Uterus (tissue), 4 donors: ENCODE data around the gene LPP. TPM values are rescaled to one million over a fixed set of nuclear protein-coding genes. Genes with fewer than 3 reads are reported as not detected.
A peak's percentile ranks its signal among the peaks of the same experiment; 100 is the strongest.

Experiments
- DNase-seq, 2 donors: peaks; one replicate each; pipeline ENCODE4 v3.0.0-alpha.2; 2019 to 2020
- H3K27ac ChIP-seq, 2 donors: fragments of 200-600 bp; sonication (generic); 1 replicate in 1 of 2; 2 replicates in 1 of 2; pipeline ENCODE4 v1.5.1; 2016 to 2018
- H3K27me3 ChIP-seq, 2 donors: fragments of 200-600 bp; sonication (generic); one replicate each; pipeline ENCODE4 v1.5.1; 2018 to 2019; ENCODE audit warnings: control low read depth in 1 of 2
- H3K36me3 ChIP-seq, 2 donors: fragments of 200-600 bp; sonication (generic); one replicate each; pipeline ENCODE4 v1.5.1; 2019; ENCODE audit warnings: control low read depth in 1 of 2
- H3K4me1 ChIP-seq, 2 donors: fragments of 200-600 bp; sonication (generic); one replicate each; pipeline ENCODE4 v1.5.1; 2018 to 2019; ENCODE audit warnings: control low read depth in 1 of 2
- H3K4me3 ChIP-seq, 2 donors: fragments of 200-600 bp; sonication (generic); 1 replicate in 1 of 2; 2 replicates in 1 of 2; pipeline ENCODE4 v1.5.1; 2018 to 2019; ENCODE audit warnings: mild to moderate bottlenecking in 1 of 2
- H3K9me3 ChIP-seq, 2 donors: fragments of 200-600 bp; sonication (generic); one replicate each; pipeline ENCODE4 v1.5.1; 2019; ENCODE audit warnings: control low read depth in 1 of 2
- CTCF ChIP-seq, 4 experiments: fragments of 200-600 bp in 2 of 4; fragments of 450-650 bp in 2 of 4; sonication (generic) in 2 of 4; IDR thresholded peaks; one replicate each; pipeline ENCODE4 v1.5.1; 2016 to 2019; ENCODE audit warnings: antibody characterized with exemption in 4 of 4, mild to moderate bottlenecking in 2 of 4, moderate library complexity in 1 of 4
- POLR2A ChIP-seq, 2 donors: fragments of 450-650 bp; IDR thresholded peaks; one replicate each; pipeline ENCODE4 v1.6.1; 2016; ENCODE audit warnings: antibody characterized with exemption in 2 of 2, mild to moderate bottlenecking in 1 of 2, moderate library complexity in 1 of 2
- intact Hi-C: fragments of 100-400 bp; cut with DNase I; formaldehyde crosslinking; loops from one replicate; pipeline ENCODE4 v1.15.1; 2023; ENCODE audit warnings: low total_unique reads
- total RNA-seq, 4 donors: library from RNA; depleted of rRNA in 3 of 4; stranded (reverse); fragments of >200 nt in 3 of 4; gene quantifications; one replicate each; pipeline versions ENCODE4 v1.1.0 to v1.2.4, GENCODE V29; 2014 to 2023
- donor health status: DM: yes; HTN: yes; CAD: no.

Gene LPP
- total RNA-seq, 4 donors from 2014 or later = 180 to 1,374 (median 712) TPM

GRCh38 chr3:188192034-188192433 is 38.1 kb downstream of the LPP start:
- intact Hi-C loops = no loop called here
- no peaks in the 10 kb centered on the region for H3K36me3 ChIP-seq
- H3K4me3 ChIP-seq = no peak overlapping the region
- H3K9me3 ChIP-seq = no peaks in the 10 kb centered on the region
- no peaks in the 10 kb centered on the region for H3K27me3 ChIP-seq
- no peak for DNase-seq
- H3K4me1 ChIP-seq = no peaks in the 10 kb centered on the region
- TF ChIP-seq POLR2A (IDR thresholded peaks at IDR 0.05) = no peak
- no peak overlapping the region for H3K27ac ChIP-seq

GRCh38 chr3:188194332-188194731 is 40.4 kb downstream of the LPP start:
- DNase-seq = no peak
- intact Hi-C loops = no loop called here
- Histone ChIP-seq H3K4me3 (no peak overlapping the region), H3K27ac (no peak overlapping the region), H3K27me3 (no peaks in the 10 kb centered on the region), H3K9me3 (no peaks in the 10 kb centered on the region), H3K36me3 (no peaks in the 10 kb centered on the region), H3K4me1 (no peaks in the 10 kb centered on the region)
- TF ChIP-seq POLR2A (IDR thresholded peaks at IDR 0.05) (no peak), CTCF (IDR thresholded peaks at IDR 0.05) (no peak)

- H3K4me1 ChIP-seq = no peaks in the 10 kb centered on the region
- H3K4me3 ChIP-seq = no peak overlapping the region
- peak overlapping the region; percentile 7 to 18 for H3K27ac ChIP-seq
- DNase-seq = no peak
- intact Hi-C loops = no loop called here
- H3K27me3 ChIP-seq = no peaks in the 10 kb centered on the region
- no peak for TF ChIP-seq CTCF (IDR thresholded peaks at IDR 0.05)
- no peak for TF ChIP-seq POLR2A (IDR thresholded peaks at IDR 0.05)
- H3K36me3 ChIP-seq = no peaks in the 10 kb centered on the region
- H3K9me3 ChIP-seq = no peaks in the 10 kb centered on the region
Measured at GRCh38 chr3:188196232-188196990, 42.5 kb downstream of the LPP start.

GRCh38 chr3:188197388-188197847 is 43.5 kb downstream of the LPP start:
- no peaks in the 10 kb centered on the region for H3K27me3 ChIP-seq
- peak overlapping the region in 1 of 2 donors; percentile 18 for H3K27ac ChIP-seq
- no peak overlapping the region for H3K4me3 ChIP-seq
- no peaks in the 10 kb centered on the region for H3K4me1 ChIP-seq
- H3K36me3 ChIP-seq = no peaks in the 10 kb centered on the region
- TF ChIP-seq CTCF (IDR thresholded peaks at IDR 0.05) (no peak), POLR2A (IDR thresholded peaks at IDR 0.05) (no peak)
- no peaks in the 10 kb centered on the region for H3K9me3 ChIP-seq
- intact Hi-C loops = no loop called here
- peak in 1 of 2 donors; percentile 8 for DNase-seq

- no peak overlapping the region for H3K4me3 ChIP-seq
- H3K27ac ChIP-seq = no peak overlapping the region
- H3K36me3 ChIP-seq = no peaks in the 10 kb centered on the region
- intact Hi-C loops = no loop called here
- H3K4me1 ChIP-seq = no peaks in the 10 kb centered on the region
- no peak for TF ChIP-seq CTCF (IDR thresholded peaks at IDR 0.05)
- TF ChIP-seq POLR2A (IDR thresholded peaks at IDR 0.05) = no peak
- H3K27me3 ChIP-seq = no peaks in the 10 kb centered on the region
- DNase-seq = no peak
- H3K9me3 ChIP-seq = no peaks in the 10 kb centered on the region
Measured at GRCh38 chr3:188198001-188198400, 44.0 kb downstream of the LPP start.
